Parathyroid adenoma (tissue), 2 donors: ENCODE results near the gene DYRK3.

Experiments used
- H2AFZ ChIP-seq: fragments of 300-600 bp; sonication (generic); one replicate; pipeline ENCODE4 v1.7.0; 2017; ENCODE audit warnings: antibody characterized with exemption, mild to moderate bottlenecking
- H3K27ac ChIP-seq: fragments of 300-600 bp; sonication (generic); one replicate; pipeline ENCODE4 v1.7.0; 2017
- H3K27me3 ChIP-seq: fragments of 300-600 bp; sonication (generic); one replicate; pipeline ENCODE4 v1.7.0; 2017; ENCODE audit warnings: low read length; ENCODE audit not compliant: control insufficient read depth, insufficient read depth
- H3K36me3 ChIP-seq: fragments of 300-600 bp; sonication (generic); one replicate; pipeline ENCODE4 v1.7.0; 2017; ENCODE audit warnings: low read length; ENCODE audit not compliant: control insufficient read depth, insufficient read depth
- H3K4me1 ChIP-seq: fragments of 300-600 bp; sonication (generic); one replicate; pipeline ENCODE4 v1.7.0; 2017; ENCODE audit warnings: control low read depth
- H3K4me2 ChIP-seq: fragments of 300-600 bp; sonication (generic); one replicate; pipeline ENCODE4 v1.7.0; 2017; ENCODE audit warnings: low read length
- H3K4me3 ChIP-seq: fragments of 300-600 bp; sonication (generic); one replicate; pipeline ENCODE4 v1.7.0; 2017; ENCODE audit warnings: low read depth, low read length
- H3K79me2 ChIP-seq: fragments of 300-600 bp; sonication (generic); one replicate; pipeline ENCODE4 v1.7.0; 2017; ENCODE audit warnings: control low read depth
- H3K9ac ChIP-seq: fragments of 300-600 bp; sonication (generic); one replicate; pipeline ENCODE4 v1.7.0; 2017; ENCODE audit warnings: mild to moderate bottlenecking
- H3K9me3 ChIP-seq: fragments of 300-600 bp; sonication (generic); one replicate; pipeline ENCODE4 v1.7.0; 2017; ENCODE audit warnings: low read length; ENCODE audit not compliant: control insufficient read depth
- TF ChIP-seq, protein P1 (sequence below): fragments of 300-600 bp; sonication (generic); IDR thresholded peaks from one replicate; pipeline ENCODE4 v1.7.0; 2017; ENCODE audit warnings: antibody characterized with exemption, mild to moderate bottlenecking
- donor health status: primary hyperparathyroidism.

The DYRK3 gene

DNA sequence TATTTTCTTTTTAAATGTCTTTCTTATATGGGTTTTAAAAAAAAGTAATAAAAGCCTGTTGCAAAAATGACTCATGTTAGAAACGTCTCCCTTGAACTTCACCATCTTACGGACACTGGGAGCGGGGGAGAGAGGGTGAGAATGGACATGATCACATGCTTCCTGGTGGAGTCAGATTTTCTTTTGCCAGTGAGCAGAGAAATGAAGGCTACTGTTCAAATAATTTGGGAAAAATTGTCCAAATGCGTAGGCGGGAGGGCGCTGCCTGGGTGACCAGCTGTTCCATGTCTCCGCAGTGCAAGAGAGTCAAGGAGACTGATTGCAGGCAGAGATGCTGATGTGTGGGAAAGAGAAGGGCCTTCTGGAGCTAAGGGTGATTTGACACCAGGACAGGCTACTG is 46.1 kb upstream of the DYRK3 start:
- no peak overlapping the region for H3K4me2 ChIP-seq
- TF ChIP-seq, protein P1, sequence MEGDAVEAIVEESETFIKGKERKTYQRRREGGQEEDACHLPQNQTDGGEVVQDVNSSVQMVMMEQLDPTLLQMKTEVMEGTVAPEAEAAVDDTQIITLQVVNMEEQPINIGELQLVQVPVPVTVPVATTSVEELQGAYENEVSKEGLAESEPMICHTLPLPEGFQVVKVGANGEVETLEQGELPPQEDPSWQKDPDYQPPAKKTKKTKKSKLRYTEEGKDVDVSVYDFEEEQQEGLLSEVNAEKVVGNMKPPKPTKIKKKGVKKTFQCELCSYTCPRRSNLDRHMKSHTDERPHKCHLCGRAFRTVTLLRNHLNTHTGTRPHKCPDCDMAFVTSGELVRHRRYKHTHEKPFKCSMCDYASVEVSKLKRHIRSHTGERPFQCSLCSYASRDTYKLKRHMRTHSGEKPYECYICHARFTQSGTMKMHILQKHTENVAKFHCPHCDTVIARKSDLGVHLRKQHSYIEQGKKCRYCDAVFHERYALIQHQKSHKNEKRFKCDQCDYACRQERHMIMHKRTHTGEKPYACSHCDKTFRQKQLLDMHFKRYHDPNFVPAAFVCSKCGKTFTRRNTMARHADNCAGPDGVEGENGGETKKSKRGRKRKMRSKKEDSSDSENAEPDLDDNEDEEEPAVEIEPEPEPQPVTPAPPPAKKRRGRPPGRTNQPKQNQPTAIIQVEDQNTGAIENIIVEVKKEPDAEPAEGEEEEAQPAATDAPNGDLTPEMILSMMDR = no peak
- H3K9me3 ChIP-seq = no peaks in the 10 kb centered on the region
- H3K27ac ChIP-seq = no peak overlapping the region
- no peak overlapping the region for H2AFZ ChIP-seq
- H3K9ac ChIP-seq = no peak overlapping the region
- no peak overlapping the region for H3K4me3 ChIP-seq
- no peaks in the 10 kb centered on the region for H3K27me3 ChIP-seq
- H3K79me2 ChIP-seq = no peaks in the 10 kb centered on the region
- no peaks in the 10 kb centered on the region for H3K36me3 ChIP-seq
- no peaks in the 10 kb centered on the region for H3K4me1 ChIP-seq

DNA sequence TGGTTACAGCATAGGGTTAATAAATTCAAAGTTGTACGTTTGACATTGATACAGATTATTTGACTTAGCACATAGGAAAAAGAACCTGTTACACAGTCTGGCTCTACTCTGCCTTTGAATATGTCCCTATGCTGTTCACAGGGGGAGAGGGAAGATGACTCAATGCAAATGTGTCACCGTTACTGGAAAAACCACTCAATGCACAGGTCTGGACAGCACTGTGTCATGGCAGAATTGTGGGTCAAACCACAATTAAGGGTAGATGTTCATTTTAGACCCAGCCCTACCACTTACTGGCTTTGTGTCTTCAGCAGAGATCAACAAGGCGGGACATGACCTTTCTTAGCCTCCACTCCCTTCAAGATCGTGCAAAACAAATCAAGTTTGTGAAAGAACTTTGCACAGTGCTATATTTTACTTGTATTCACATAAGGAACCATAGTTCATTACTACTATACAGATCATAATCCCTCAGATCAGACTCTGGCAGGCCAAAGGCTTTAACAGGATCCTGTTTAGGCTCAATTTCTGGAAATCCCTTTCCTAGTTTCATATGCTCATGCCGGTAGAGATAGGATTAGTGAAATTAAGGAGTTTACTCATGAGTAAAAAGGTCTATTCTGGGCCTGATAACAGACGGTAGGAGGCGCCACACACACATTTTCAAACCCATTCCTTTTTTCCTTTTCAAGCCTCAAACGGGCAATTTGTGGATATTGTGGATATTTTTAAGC is 45.1 kb upstream of the DYRK3 start:
- no peaks in the 10 kb centered on the region for H3K36me3 ChIP-seq

DNA sequence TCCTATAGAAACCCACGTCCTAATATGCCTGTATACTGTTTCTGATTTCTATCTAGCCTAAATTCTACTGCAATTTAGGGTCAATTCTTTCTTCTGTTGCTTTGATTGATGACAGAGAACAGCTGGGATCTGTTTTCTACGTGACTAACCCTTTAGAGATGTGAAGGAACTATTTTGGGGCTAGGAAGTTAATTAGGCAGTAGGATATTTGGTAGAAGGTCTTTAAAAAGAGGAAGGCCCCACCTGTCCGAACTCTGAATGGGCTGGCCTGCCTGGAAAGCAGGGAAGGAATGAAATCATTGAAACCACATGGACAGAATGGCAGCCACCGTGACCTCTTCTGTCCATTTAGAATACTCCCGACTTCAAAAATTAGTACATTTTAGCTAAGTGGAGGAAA is 44.1 kb upstream of the DYRK3 start:
- Histone ChIP-seq H3K27me3 (no peaks in the 10 kb centered on the region), H3K27ac (no peak overlapping the region), H3K4me2 (no peak overlapping the region), H3K36me3 (no peaks in the 10 kb centered on the region), H3K79me2 (no peaks in the 10 kb centered on the region), H2AFZ (no peak overlapping the region), H3K9me3 (no peaks in the 10 kb centered on the region), H3K4me1 (no peaks in the 10 kb centered on the region), H3K9ac (no peak overlapping the region), H3K4me3 (no peak overlapping the region)
- TF ChIP-seq, protein P1 = no peak

More for the DNA sequence above, 45.1 kb upstream of the DYRK3 start:
- H2AFZ ChIP-seq = no peak overlapping the region
- no peak overlapping the region for H3K4me3 ChIP-seq
- H3K79me2 ChIP-seq = no peaks in the 10 kb centered on the region
- TF ChIP-seq, protein P1 = no peak
- H3K27me3 ChIP-seq = no peaks in the 10 kb centered on the region
- no peak overlapping the region for H3K4me2 ChIP-seq
- no peak overlapping the region for H3K27ac ChIP-seq
- no peaks in the 10 kb centered on the region for H3K9me3 ChIP-seq
- H3K9ac ChIP-seq = no peak overlapping the region
- no peaks in the 10 kb centered on the region for H3K4me1 ChIP-seq

DNA sequence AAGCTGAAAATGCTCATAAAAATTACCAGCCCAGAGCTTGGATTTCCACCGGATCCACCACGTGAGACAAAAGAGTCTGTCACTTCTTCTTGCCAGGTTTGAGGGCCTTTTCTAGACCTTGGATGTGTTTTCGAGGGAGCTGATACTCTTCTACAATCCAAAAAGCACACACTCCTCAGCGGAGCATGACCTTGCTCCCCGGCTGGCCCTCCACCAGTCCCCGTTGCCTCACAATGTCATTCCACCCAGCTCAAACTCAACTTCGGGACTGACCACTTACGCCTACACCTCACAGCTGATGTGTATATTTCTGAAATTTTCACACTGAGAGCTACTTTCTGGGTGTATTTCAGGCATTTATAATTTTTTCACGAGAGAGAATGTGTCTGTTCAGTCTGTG is 43.6 kb upstream of the DYRK3 start:
- H3K27ac ChIP-seq = no peak overlapping the region
- no peak overlapping the region for H3K4me3 ChIP-seq
- H3K27me3 ChIP-seq = no peaks in the 10 kb centered on the region
- no peak overlapping the region for H2AFZ ChIP-seq
- H3K4me1 ChIP-seq = no peaks in the 10 kb centered on the region
- H3K4me2 ChIP-seq = no peak overlapping the region
- H3K79me2 ChIP-seq = no peaks in the 10 kb centered on the region
- no peaks in the 10 kb centered on the region for H3K36me3 ChIP-seq
- H3K9ac ChIP-seq = no peak overlapping the region
- TF ChIP-seq, protein P1 = no peak
- H3K9me3 ChIP-seq = no peaks in the 10 kb centered on the region

DNA sequence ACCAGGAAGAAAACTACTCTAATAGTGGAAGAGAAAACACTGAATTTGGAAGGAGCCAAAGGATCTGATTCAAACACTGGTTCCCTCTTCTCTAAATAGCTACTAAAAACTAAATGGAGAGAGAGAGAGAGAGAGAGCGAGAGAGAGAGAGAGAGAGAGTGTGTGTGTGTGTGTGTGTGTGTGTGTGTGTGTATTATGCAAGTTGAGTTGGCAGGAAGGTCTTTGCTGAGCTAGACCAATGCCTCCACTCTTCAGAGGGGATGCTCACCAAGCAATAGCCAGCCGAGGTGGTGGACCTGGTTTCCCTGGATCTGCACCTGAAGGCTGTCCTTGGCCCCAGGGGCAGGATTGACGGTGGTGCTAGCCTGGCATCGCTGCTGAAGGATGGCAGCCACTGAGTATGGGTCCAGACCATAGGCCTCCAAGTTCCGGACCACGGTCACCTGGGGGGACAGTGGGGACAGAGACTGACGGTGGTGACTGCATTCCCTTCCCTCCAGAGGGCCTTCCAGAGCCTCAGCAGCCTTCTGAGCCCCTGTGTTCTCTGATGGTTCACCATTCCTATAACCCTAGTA is 41.9 kb upstream of the DYRK3 start:
- no peak overlapping the region for H3K9ac ChIP-seq

More for the DNA sequence above, 41.9 kb upstream of the DYRK3 start:
- H3K4me1 ChIP-seq = no peaks in the 10 kb centered on the region
- TF ChIP-seq, protein P1 = no peak
- H2AFZ ChIP-seq = no peak overlapping the region
- H3K27me3 ChIP-seq = no peaks in the 10 kb centered on the region
- H3K27ac ChIP-seq = no peak overlapping the region
- H3K9me3 ChIP-seq = no peaks in the 10 kb centered on the region
- H3K4me3 ChIP-seq = no peak overlapping the region
- no peaks in the 10 kb centered on the region for H3K36me3 ChIP-seq
- H3K4me2 ChIP-seq = no peak overlapping the region
- H3K79me2 ChIP-seq = no peaks in the 10 kb centered on the region
